ENCODE measurements around the gene LAMB2.

LAMB2 gene

DNA sequence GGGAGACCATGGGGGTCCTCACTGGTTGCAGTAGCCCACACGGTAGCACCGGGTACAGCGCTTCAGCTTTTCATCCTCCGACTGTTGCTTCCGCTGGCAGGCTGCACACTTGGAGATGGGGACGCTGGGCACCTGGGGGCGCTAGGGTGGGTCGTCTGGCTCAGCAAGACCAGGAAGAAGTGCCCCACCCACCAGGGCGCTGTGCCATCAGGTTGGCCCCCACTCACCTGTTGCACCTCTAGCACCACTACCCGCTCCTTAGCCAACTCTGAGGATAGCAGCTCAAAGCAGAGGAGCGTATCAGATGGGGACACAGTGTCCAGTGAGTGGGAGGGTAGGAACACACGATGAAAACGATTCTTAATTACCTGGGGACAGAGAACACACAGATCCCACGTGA lies 20.6 kb downstream of the LAMB2 start:
- ChIA-PET POLR2A (no interaction called here), CTCF (interaction anchor here (0.8 to 4.8 kb wide), 2 partner anchors 18 to 58 kb away, joined by 3 to 15 read pairs; partner anchors contain the start of gene QRICH1)
- no peak overlapping the region for H3K4me3 ChIP-seq (ENCODE audit: low read depth, low read length)
- no peak for DNase-seq (ENCODE audit: low read depth, low spot score)
- TF ChIP-seq, protein P1, sequence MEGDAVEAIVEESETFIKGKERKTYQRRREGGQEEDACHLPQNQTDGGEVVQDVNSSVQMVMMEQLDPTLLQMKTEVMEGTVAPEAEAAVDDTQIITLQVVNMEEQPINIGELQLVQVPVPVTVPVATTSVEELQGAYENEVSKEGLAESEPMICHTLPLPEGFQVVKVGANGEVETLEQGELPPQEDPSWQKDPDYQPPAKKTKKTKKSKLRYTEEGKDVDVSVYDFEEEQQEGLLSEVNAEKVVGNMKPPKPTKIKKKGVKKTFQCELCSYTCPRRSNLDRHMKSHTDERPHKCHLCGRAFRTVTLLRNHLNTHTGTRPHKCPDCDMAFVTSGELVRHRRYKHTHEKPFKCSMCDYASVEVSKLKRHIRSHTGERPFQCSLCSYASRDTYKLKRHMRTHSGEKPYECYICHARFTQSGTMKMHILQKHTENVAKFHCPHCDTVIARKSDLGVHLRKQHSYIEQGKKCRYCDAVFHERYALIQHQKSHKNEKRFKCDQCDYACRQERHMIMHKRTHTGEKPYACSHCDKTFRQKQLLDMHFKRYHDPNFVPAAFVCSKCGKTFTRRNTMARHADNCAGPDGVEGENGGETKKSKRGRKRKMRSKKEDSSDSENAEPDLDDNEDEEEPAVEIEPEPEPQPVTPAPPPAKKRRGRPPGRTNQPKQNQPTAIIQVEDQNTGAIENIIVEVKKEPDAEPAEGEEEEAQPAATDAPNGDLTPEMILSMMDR (IDR thresholded peaks at IDR 0.05; ENCODE audit: insufficient read depth, low read length, missing control alignments), result no peak

DNA sequence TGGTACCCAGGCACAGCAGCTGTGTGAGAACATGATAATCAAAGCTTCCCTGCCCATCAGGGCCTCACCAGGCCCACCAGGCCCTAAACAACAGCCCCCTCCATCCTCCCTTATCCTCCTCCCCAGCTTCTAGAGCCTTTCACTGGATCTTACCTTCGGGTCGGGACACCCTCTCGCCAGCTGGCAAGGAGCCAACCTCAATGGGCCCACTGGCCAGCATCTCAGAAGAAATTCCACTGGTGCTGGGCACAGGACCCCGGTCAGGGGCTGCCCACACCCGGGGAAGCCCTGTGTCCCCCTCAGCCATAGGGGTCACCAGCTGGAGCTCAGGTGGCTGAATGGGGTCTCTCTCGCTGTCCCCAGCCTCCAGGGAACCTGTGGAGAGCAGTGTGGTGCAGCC lies 21.5 kb downstream of the LAMB2 start:
- H3K4me3 ChIP-seq (ENCODE audit: low read depth, low read length), result no peak overlapping the region
- CTCF ChIA-PET, result interaction anchor here (4.8 kb wide), 1 partner anchor 17 kb away, joined by 15 read pairs; the partner anchor contains the start of gene QRICH1
- no peak for DNase-seq (ENCODE audit: low read depth, low spot score)
- POLR2A ChIA-PET, result interaction anchor here (1.1 kb wide), 1 partner anchor 18 kb away, joined by 3 read pairs; the partner anchor contains the start of gene QRICH1
- TF ChIP-seq, protein P1 (IDR thresholded peaks at IDR 0.05; ENCODE audit: insufficient read depth, low read length, missing control alignments), result no peak

DNA sequence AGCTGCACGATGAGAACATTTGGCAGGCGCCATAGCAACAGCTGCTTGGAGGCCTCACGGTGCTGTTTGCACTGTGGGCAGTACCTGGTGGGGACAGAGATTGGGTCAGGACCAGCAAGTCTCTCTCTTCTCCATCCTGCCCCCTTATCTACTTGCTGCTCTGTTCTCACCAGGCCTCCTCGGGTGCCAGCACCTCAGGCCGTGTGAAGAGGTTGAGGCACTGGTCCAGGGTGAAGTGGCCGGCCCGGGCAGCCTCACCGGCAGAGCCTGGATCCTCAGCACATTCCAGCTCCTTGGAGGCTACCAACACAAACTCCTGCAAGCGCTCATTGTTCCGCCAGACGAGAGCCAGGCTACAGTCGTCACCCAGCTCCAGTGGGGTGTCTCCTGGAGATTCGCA lies 22.1 kb downstream of the LAMB2 start:
- ChIA-PET CTCF (interaction anchor here (4.8 kb wide), 1 partner anchor 17 kb away, joined by 15 read pairs; the partner anchor contains the start of gene QRICH1), POLR2A (interaction anchor here (1.1 kb wide), 1 partner anchor 17 kb away, joined by 3 read pairs; the partner anchor contains the start of gene QRICH1)
- TF ChIP-seq, protein P1 (IDR thresholded peaks at IDR 0.05; ENCODE audit: insufficient read depth, low read length, missing control alignments), result no peak
- no peak for DNase-seq (ENCODE audit: low read depth, low spot score)
- no peak overlapping the region for H3K4me3 ChIP-seq (ENCODE audit: low read depth, low read length)

DNA sequence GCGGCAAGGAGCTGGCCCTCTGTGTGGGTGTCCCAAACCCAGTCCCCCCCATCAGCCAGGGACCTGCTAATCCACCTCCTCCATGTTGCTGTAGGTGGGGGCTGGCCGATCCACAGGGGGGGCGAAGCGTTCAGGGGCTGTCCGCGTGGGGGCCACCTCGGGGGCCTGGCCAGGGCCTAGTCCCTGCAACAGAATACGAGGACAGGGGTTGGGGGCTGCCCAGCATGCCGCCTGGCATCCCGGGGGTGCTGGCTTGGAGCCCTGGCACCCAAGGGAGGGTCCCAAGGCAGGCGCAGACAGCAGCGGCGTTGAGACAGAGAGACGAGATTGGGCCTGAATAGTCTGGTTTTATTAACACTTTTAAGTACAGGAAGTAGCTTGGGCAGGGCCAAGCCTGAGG lies 24.5 kb downstream of the LAMB2 start:
- CTCF ChIA-PET, result no interaction called here
- POLR2A ChIA-PET, result interaction anchor here (1.2 kb wide), 1 partner anchor 12 kb away, joined by 3 read pairs; the partner anchor contains the start of gene USP19
- DNase-seq (ENCODE audit: low read depth, low spot score), result no peak
- H3K4me3 ChIP-seq (ENCODE audit: low read depth, low read length), result no peak overlapping the region
- TF ChIP-seq, protein P1 (IDR thresholded peaks at IDR 0.05; ENCODE audit: insufficient read depth, low read length, missing control alignments), result no peak

DNA sequence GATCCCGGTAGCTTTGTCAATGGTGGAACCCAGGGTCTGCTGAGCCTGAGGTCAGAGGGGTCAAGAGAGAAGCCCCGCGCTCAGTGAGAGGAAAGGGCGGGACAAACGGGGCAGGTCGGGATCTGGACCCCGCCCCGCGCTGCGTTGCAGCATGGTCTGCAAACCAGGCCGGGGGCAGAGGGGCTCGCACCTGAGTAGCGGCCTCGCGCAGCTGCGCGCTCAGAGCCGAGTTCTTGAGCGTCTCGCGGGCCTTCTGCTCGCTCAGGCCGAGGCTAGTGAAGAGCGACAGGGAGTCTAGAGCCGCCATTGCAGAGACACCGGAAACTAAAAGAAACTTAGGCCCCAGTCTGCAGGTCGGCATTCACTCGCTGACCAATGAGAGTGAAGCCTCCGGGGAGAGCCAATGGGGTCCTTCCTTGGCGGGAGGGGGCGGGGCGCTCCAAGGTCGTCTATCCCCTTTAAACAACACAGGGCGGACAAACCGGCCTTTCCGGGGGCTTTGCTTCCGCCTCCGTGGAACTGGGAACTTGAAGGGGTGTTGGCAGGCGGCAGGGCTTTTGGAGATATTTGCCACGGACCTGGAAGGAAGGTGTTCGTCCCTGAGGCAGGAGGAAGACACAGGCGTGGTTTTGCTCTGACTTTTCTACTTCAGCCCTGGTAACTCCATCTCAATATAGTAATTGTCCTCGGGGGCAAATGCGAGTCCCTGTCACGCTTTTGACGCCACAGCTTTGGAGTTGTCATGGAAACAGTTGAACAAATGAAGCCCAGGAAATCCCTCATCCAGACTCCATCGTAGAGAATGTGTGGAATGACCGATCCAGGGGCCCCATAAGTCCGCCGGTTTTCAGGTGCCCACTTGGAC lies 28.2 kb downstream of the LAMB2 start, which contains the start of gene QARS1:
QARS1 (minus strand) TSS at position 331 of the 865 bp plus-strand sequence; CDS start at position 307, 24 bp downstream.
- TF ChIP-seq, protein P1 (IDR thresholded peaks at IDR 0.05; ENCODE audit: insufficient read depth, low read length, missing control alignments), result no peak
- ChIA-PET POLR2A (interaction anchor here (0.9 to 4.0 kb wide), 3 partner anchors 11 to 117 kb away, joined by 3 to 23 read pairs (median 3); partner anchors contain the start of gene QRICH1), CTCF (interaction anchor here (0.9 to 1.7 kb wide), 2 partner anchors 9 to 66 kb away, joined by 3 to 7 read pairs; no protein-coding TSS in a partner anchor)
- H3K4me3 ChIP-seq (ENCODE audit: low read depth, low read length), result peak within 1 kb of the TSS; percentile 95
- DNase-seq (ENCODE audit: low read depth, low spot score), result peak; percentile 50

DNA sequence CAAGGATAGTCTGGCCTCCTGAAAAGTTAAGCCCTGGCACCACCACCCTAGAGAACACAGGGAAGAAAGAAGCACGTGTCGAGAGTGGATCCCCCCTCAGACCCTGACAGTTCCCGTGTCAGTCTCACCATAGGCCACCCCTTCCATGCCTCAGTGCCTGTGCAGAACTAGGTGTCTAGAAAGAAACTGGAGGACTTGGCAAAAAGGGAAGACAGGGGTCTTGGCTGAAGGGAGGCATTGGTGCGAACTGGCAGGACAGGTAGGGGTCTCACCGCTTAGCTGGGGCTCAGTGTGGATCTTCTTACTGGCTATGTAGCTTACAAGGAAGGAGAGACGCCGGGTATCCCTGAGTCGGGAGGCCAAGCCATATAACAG lies 28.8 kb downstream of the LAMB2 start:
- POLR2A ChIA-PET, result interaction anchor here (0.9 to 4.0 kb wide), 3 partner anchors 11 to 116 kb away, joined by 3 to 23 read pairs (median 3); partner anchors contain the start of gene QRICH1
- CTCF ChIA-PET, result interaction anchor here (0.9 to 1.7 kb wide), 3 partner anchors 9 to 116 kb away, joined by 3 to 7 read pairs (median 3); no protein-coding TSS in a partner anchor

More for the DNA sequence above, 28.8 kb downstream of the LAMB2 start:
- TF ChIP-seq, protein P1 (IDR thresholded peaks at IDR 0.05; ENCODE audit: insufficient read depth, low read length, missing control alignments), result no peak
- no peak for DNase-seq (ENCODE audit: low read depth, low spot score)
- peak overlapping the region; percentile 95 for H3K4me3 ChIP-seq (ENCODE audit: low read depth, low read length)

All from AG04449 (cell line).